H1 (cell line): ENCODE measurements around the gene NBPF3. TPM values are rescaled to one million over a fixed set of nuclear protein-coding genes. Genes with fewer than 3 reads are reported as not detected.
"Not testable (repeated sequence)": the region's sequence is repeated elsewhere in the genome, so short reads cannot be mapped to it uniquely, and the experiment has no call there.

Source experiments
- CTCF ChIA-PET: fragments of 300-600 bp; sonication (Branson Sonifier 250); formaldehyde crosslinking; loops from one replicate; lab custom pipeline; 2021; ENCODE audit not compliant: partially characterized antibody; lab: Charles Lee
- POLR2A ChIA-PET: fragments of 300-600 bp; sonication (Branson Sonifier 250); formaldehyde crosslinking; loops from one replicate; lab custom pipeline; 2021; ENCODE audit warnings: inconsistent platforms; ENCODE audit not compliant: partially characterized antibody; lab: Charles Lee
- DNase-seq, 2 experiments: peaks; one replicate each; pipeline versions ENCODE4 v3.0.0 to v3.0.0-alpha.2; 2010 to 2022; ENCODE audit warnings: low spot score in 2 of 2, low read depth in 1 of 2, mixed read lengths in 1 of 2
- FAIRE-seq: peaks from 2 replicates; lab custom pipeline; 2011; peaks lifted over from hg19 to GRCh38; lab: Jason Lieb, UNC
- H2AFZ ChIP-seq: 2 replicates; pipeline ENCODE4 v1.8.1; 2012; ENCODE audit warnings: low read length, inconsistent platforms
- H2AK5ac ChIP-seq: 2 replicates; pipeline ENCODE4 v1.6.1; 2013; ENCODE audit warnings: low read depth, low read length
- H2BK120ac ChIP-seq: replicated peaks from 2 replicates; pipeline ENCODE3; 2013; ENCODE audit warnings: low read depth, low read length, inconsistent platforms
- H2BK12ac ChIP-seq: 2 replicates; pipeline ENCODE4 v1.6.1; 2013; ENCODE audit warnings: low read depth, low read length
- H2BK15ac ChIP-seq: 2 replicates; pipeline ENCODE4 v1.6.1; 2013; ENCODE audit warnings: low read length
- H2BK20ac ChIP-seq: 2 replicates; pipeline ENCODE4 v1.6.1; 2013; ENCODE audit warnings: low read length
- H2BK5ac ChIP-seq: 2 replicates; pipeline ENCODE4 v1.6.1; 2013; ENCODE audit warnings: low read depth, low read length
- H3K14ac ChIP-seq: 2 replicates; pipeline ENCODE4 v1.6.1; 2013; ENCODE audit warnings: inconsistent platforms; ENCODE audit not compliant: insufficient read length
- H3K18ac ChIP-seq: 2 replicates; pipeline ENCODE4 v1.6.1; 2013; ENCODE audit warnings: low read length; ENCODE audit errors: extremely low read depth
- H3K23ac ChIP-seq: 2 replicates; pipeline ENCODE4 v1.6.1; 2013; ENCODE audit warnings: inconsistent platforms; ENCODE audit not compliant: insufficient read length
- H3K23me2 ChIP-seq: 2 replicates; pipeline ENCODE4 v1.6.1; 2013; ENCODE audit warnings: low read depth, low read length
- H3K27ac ChIP-seq: 2 replicates; pipeline ENCODE4 v1.6.1; 2011; ENCODE audit warnings: low read depth, low read length, inconsistent platforms
- H3K27me3 ChIP-seq, 4 experiments: replicated peaks in 1 of 4; 1 replicate in 1 of 4; 2 replicates in 3 of 4; pipeline versions ENCODE4 v1.6.1 to v1.8.1; 2011 to 2013; ENCODE audit warnings: low read length in 3 of 4, mild to moderate bottlenecking in 3 of 4, inconsistent platforms in 2 of 4, mixed read lengths in 2 of 4, moderate library complexity in 1 of 4; ENCODE audit not compliant: control insufficient read depth in 3 of 4, insufficient read depth in 3 of 4; ENCODE audit errors: extremely low read depth in 1 of 4
- H3K36me3 ChIP-seq, 4 experiments: 2 replicates each; pipeline versions ENCODE4 v1.6.1 to v1.8.1; 2011 to 2013; ENCODE audit warnings: mild to moderate bottlenecking in 4 of 4, low read length in 3 of 4, moderate library complexity in 2 of 4, control low read depth in 1 of 4, inconsistent platforms in 1 of 4; ENCODE audit not compliant: insufficient read depth in 4 of 4, control insufficient read depth in 2 of 4
- H3K4ac ChIP-seq: replicated peaks from 2 replicates; pipeline ENCODE3; 2013; ENCODE audit warnings: low read length, low read depth, mixed read lengths, inconsistent platforms; ENCODE audit not compliant: insufficient read length
- H3K4me1 ChIP-seq, 4 experiments: replicated peaks in 1 of 4; 1 replicate in 1 of 4; 2 replicates in 3 of 4; pipeline versions ENCODE4 v1.6.1 to v1.8.1; 2011 to 2013; ENCODE audit warnings: low read length in 3 of 4, inconsistent platforms in 2 of 4, mixed read lengths in 1 of 4; ENCODE audit not compliant: insufficient read depth in 4 of 4, control insufficient read depth in 3 of 4
- H3K4me2 ChIP-seq, 2 experiments: 2 replicates each; pipeline versions ENCODE4 v1.6.1 to v1.8.1; 2011 to 2013; ENCODE audit warnings: low read depth in 2 of 2, low read length in 2 of 2, control low read depth in 1 of 2, inconsistent platforms in 1 of 2, mild to moderate bottlenecking in 1 of 2; ENCODE audit not compliant: insufficient read depth in 1 of 2
- H3K4me3 ChIP-seq, 4 experiments: fragments of 200-600, 300-600 bp in 1 of 4; sonication (generic), shearing (Covaris generic), sonication (Bioruptor Twin) in 1 of 4; 2 replicates each; pipeline versions ENCODE4 v1.5.1 to v1.8.1; 2011 to 2016; ENCODE audit warnings: low read length in 4 of 4, low read depth in 3 of 4, control low read depth in 2 of 4, inconsistent platforms in 2 of 4, mild to moderate bottlenecking in 2 of 4, mixed read lengths in 1 of 4, moderate library complexity in 1 of 4; ENCODE audit not compliant: insufficient read depth in 2 of 4; ENCODE audit errors: extremely low read depth in 1 of 4
- H3K56ac ChIP-seq: replicated peaks from 2 replicates; pipeline ENCODE3; 2013; ENCODE audit warnings: low read depth, mild to moderate bottlenecking, mixed read lengths, low read length, inconsistent platforms; ENCODE audit not compliant: insufficient read length
- H3K79me1 ChIP-seq: 2 replicates; pipeline ENCODE4 v1.6.1; 2013; ENCODE audit warnings: low read depth, low read length, control low read depth
- H3K79me2 ChIP-seq, 2 experiments: 2 replicates each; pipeline versions ENCODE4 v1.6.1 to v1.8.1; 2012 to 2013; ENCODE audit warnings: low read length in 2 of 2, mild to moderate bottlenecking in 2 of 2, inconsistent platforms in 1 of 2; ENCODE audit not compliant: insufficient read depth in 2 of 2, control insufficient read depth in 1 of 2
- H3K9ac ChIP-seq, 4 experiments: replicated peaks in 1 of 4; 1 replicate in 1 of 4; 2 replicates in 3 of 4; pipeline versions ENCODE4 v1.6.1 to v1.8.1; 2011 to 2013; ENCODE audit warnings: low read depth in 3 of 4, low read length in 3 of 4, control low read depth in 2 of 4, mild to moderate bottlenecking in 2 of 4, moderate library complexity in 2 of 4, inconsistent platforms in 1 of 4; ENCODE audit errors: extremely low read depth in 1 of 4
- H3K9me3 ChIP-seq, 2 experiments: 2 replicates each; pipeline versions ENCODE4 v1.6.1 to v1.8.1; 2012 to 2013; ENCODE audit warnings: mild to moderate bottlenecking in 2 of 2, moderate library complexity in 2 of 2, control low read depth in 1 of 2, inconsistent platforms in 1 of 2, low read depth in 1 of 2, low read length in 1 of 2, mixed read lengths in 1 of 2; ENCODE audit not compliant: insufficient read depth in 2 of 2
- H4K20me1 ChIP-seq, 2 experiments: replicated peaks in 1 of 2; 2 replicates each; pipeline versions ENCODE3 to v1.8.1; 2011 to 2013; ENCODE audit warnings: inconsistent platforms in 2 of 2, low read length in 2 of 2, mild to moderate bottlenecking in 1 of 2; ENCODE audit not compliant: insufficient read depth in 2 of 2, control insufficient read depth in 1 of 2
- H4K5ac ChIP-seq: 2 replicates; pipeline ENCODE4 v1.6.1; 2013; ENCODE audit warnings: low read length, low read depth, mixed read lengths, inconsistent platforms; ENCODE audit not compliant: insufficient read length
- H4K8ac ChIP-seq: 2 replicates; pipeline ENCODE4 v1.8.0; 2013; ENCODE audit warnings: mild to moderate bottlenecking, moderate library complexity, low read length, inconsistent platforms; ENCODE audit not compliant: insufficient read depth; ENCODE audit errors: extremely low read depth
- H4K91ac ChIP-seq: replicated peaks from 2 replicates; pipeline ENCODE3; 2013; ENCODE audit warnings: low read length, mixed read lengths, inconsistent platforms; ENCODE audit not compliant: insufficient read length
- WGBS, 2 experiments: shearing (Covaris generic) in 1 of 2; methylation state at CpG; one replicate each; pipeline versions ENCODE4 v1.1.6 to v1.1.7; 2013 to 2015; ENCODE audit warnings: low lambda C conversion rate in 2 of 2, mixed read lengths in 2 of 2, inconsistent platforms in 1 of 2, low coverage in 1 of 2, missing lambda C conversion rate in 1 of 2; ENCODE audit not compliant: insufficient replicate concordance in 2 of 2, insufficient coverage in 1 of 2, insufficient read length in 1 of 2; ENCODE audit errors: extremely low coverage in 1 of 2, missing lambda C conversion rate in 1 of 2; 5-methylcytosine and 5-hydroxymethylcytosine counted together
- polyA plus RNA-seq, 7 experiments: library from polyadenylated mRNA; depleted of rRNA in 3 of 7; stranded (reverse) in 5 of 7; unstranded in 2 of 7; fragments of >200 nt in 5 of 7; fragments of 200-250 nt in 2 of 7; gene quantifications; 1 replicate in 5 of 7; 2 replicates in 1 of 7; 4 replicates in 1 of 7; pipeline versions ENCODE4 v1.2.1 to v1.2.3, GENCODE V29; 2011 to 2013; ENCODE audit warnings: missing spikeins in 2 of 7, mixed read lengths in 2 of 7
- total RNA-seq: library from RNA; stranded (reverse); fragmentation: NEBNext Ultra II Directional; extraction: Animal tissue kit (Norgen Biotek cat#: 25700); gene quantifications from 2 replicates; pipeline ENCODE4 v1.2.1, GENCODE V29; 2021

The NBPF3 gene
- total and polyA plus RNA-seq, 2 of the 8 experiments (the other 6 are each of a cell fraction or from before 2014, with no cell fraction given), result 3.8 to 4.3 TPM

- 94% methylated on average over 6 of the region's 6 CpGs; no CpG with 5 or more reads in 1 of the 2 experiments for WGBS, 2 experiments
- H4K5ac ChIP-seq, H3K36me3 ChIP-seq, H4K91ac ChIP-seq, H2BK5ac ChIP-seq, POLR2A ChIA-PET, H3K79me2 ChIP-seq, H3K4me3 ChIP-seq, H3K27ac ChIP-seq, H3K18ac ChIP-seq, H3K23me2 ChIP-seq, H3K27me3 ChIP-seq, H3K23ac ChIP-seq, H4K20me1 ChIP-seq, H4K8ac ChIP-seq, H3K4me1 ChIP-seq, H3K9ac ChIP-seq, H3K9me3 ChIP-seq, DNase-seq, FAIRE-seq, H2BK15ac ChIP-seq, H3K4me2 ChIP-seq, H2AK5ac ChIP-seq, H2AFZ ChIP-seq, H3K4ac ChIP-seq, H3K56ac ChIP-seq, H2BK120ac ChIP-seq, H2BK20ac ChIP-seq, H3K14ac ChIP-seq, H2BK12ac ChIP-seq, H3K79me1 ChIP-seq: not testable (repeated sequence)
- CTCF ChIA-PET, result interaction anchor here (0.8 to 1.6 kb wide), 3 partner anchors 70 to 189 kb away, joined by 3 read pairs; no protein-coding TSS in a partner anchor
Measured at GRCh38 chr1:21420378-21420777, 19.6 kb upstream of the NBPF3 start.

DNA sequence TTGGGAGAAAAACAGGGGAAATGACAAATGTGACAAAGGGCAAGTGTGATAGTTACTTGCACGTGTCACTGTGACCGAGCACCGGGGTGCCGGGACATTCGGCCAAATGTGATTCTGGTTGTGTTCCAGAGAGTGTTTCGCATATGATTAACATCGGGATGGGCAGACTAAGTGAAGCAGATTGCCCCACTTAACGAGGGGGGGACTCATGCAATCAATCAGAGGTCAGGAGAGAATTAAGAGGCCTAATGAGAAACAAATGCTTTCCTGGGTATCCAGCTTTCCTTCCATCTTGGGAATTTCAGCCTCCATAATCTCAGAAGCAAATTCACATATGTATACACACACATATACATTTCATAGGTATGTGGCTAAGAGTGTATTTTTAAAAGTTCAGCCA is 18.6 kb upstream of the NBPF3 start:
- H3K4me3 ChIP-seq, H3K56ac ChIP-seq, H4K20me1 ChIP-seq, H3K79me2 ChIP-seq, H3K4me1 ChIP-seq, H3K27ac ChIP-seq, H3K14ac ChIP-seq, H3K4ac ChIP-seq, H3K4me2 ChIP-seq, DNase-seq, H2BK12ac ChIP-seq, H4K5ac ChIP-seq, FAIRE-seq, H3K9me3 ChIP-seq, H4K91ac ChIP-seq, H2BK5ac ChIP-seq, H3K79me1 ChIP-seq, H3K36me3 ChIP-seq, H3K23me2 ChIP-seq, H2AFZ ChIP-seq, H3K27me3 ChIP-seq, H4K8ac ChIP-seq, H2AK5ac ChIP-seq, POLR2A ChIA-PET, H3K9ac ChIP-seq, H3K23ac ChIP-seq, H2BK120ac ChIP-seq, H3K18ac ChIP-seq, H2BK15ac ChIP-seq, H2BK20ac ChIP-seq: not testable (repeated sequence)
- CTCF ChIA-PET, result interaction anchor here (1.6 kb wide), 1 partner anchor 175 kb away, joined by 3 read pairs; no protein-coding TSS in a partner anchor
- 81% methylated on average over 8 of the region's 8 CpGs; no CpG with 5 or more reads in 1 of the 2 experiments for WGBS, 2 experiments
